ENCODE results near the gene DNAAF5.
"Not testable (repeated sequence)": the region's sequence is repeated elsewhere in the genome, so short reads cannot be mapped to it uniquely, and the experiment has no call there.

Gene DNAAF5

GRCh38 chr7:784971-785370 lies 58.5 kb downstream of the DNAAF5 start:
- no peak for DNase-seq

- DNase-seq = no peak
Measured at GRCh38 chr7:785416-785815, 58.9 kb downstream of the DNAAF5 start.

GRCh38 chr7:786472-787255 lies 60.2 kb downstream of the DNAAF5 start:
- DNase-seq = peak; percentile 62

GRCh38 chr7:787332-788240 lies 61.1 kb downstream of the DNAAF5 start:
- DNase-seq = no peak

- DNase-seq = no peak
Measured at GRCh38 chr7:791519-791918, 65.0 kb downstream of the DNAAF5 start.

GRCh38 chr7:794207-794606 lies 67.7 kb downstream of the DNAAF5 start:
- DNase-seq = no peak

GRCh38 chr7:794671-795329 lies 68.3 kb downstream of the DNAAF5 start:
- no peak for DNase-seq

GRCh38 chr7:796434-797169 lies 70.1 kb downstream of the DNAAF5 start:
- not testable (repeated sequence) for DNase-seq

- no peak for DNase-seq
Measured at GRCh38 chr7:798921-799470, 72.5 kb downstream of the DNAAF5 start.

- no peak for DNase-seq
Measured at GRCh38 chr7:800692-801091, 74.2 kb downstream of the DNAAF5 start.

GRCh38 chr7:801351-801750 lies 74.9 kb downstream of the DNAAF5 start:
- DNase-seq = not testable (repeated sequence)

GRCh38 chr7:801940-802381 lies 75.5 kb downstream of the DNAAF5 start:
- no peak for DNase-seq

- no peak for DNase-seq
Measured at GRCh38 chr7:802500-803242, 76.2 kb downstream of the DNAAF5 start.

GRCh38 chr7:803243-803635 lies 76.7 kb downstream of the DNAAF5 start:
- no peak for DNase-seq

GRCh38 chr7:803796-804195 lies 77.3 kb downstream of the DNAAF5 start:
- not testable (repeated sequence) for DNase-seq

GRCh38 chr7:805261-805660 lies 78.8 kb downstream of the DNAAF5 start:
- DNase-seq = no peak

- no peak for DNase-seq
Measured at GRCh38 chr7:815284-816216, 89.1 kb downstream of the DNAAF5 start.

GRCh38 chr7:816300-816750 lies 89.8 kb downstream of the DNAAF5 start:
- peak; percentile 98 for DNase-seq

- DNase-seq = peak; percentile 13
Measured at GRCh38 chr7:816751-817671, 90.5 kb downstream of the DNAAF5 start.
